CMK (cell line): Measurements from ENCODE around the gene PDE6D.

Experiments used
- DNase-seq: peaks from one replicate; pipeline ENCODE4 v3.0.0-alpha.2; 2010; ENCODE audit warnings: low read depth

PDE6D gene

DNA sequence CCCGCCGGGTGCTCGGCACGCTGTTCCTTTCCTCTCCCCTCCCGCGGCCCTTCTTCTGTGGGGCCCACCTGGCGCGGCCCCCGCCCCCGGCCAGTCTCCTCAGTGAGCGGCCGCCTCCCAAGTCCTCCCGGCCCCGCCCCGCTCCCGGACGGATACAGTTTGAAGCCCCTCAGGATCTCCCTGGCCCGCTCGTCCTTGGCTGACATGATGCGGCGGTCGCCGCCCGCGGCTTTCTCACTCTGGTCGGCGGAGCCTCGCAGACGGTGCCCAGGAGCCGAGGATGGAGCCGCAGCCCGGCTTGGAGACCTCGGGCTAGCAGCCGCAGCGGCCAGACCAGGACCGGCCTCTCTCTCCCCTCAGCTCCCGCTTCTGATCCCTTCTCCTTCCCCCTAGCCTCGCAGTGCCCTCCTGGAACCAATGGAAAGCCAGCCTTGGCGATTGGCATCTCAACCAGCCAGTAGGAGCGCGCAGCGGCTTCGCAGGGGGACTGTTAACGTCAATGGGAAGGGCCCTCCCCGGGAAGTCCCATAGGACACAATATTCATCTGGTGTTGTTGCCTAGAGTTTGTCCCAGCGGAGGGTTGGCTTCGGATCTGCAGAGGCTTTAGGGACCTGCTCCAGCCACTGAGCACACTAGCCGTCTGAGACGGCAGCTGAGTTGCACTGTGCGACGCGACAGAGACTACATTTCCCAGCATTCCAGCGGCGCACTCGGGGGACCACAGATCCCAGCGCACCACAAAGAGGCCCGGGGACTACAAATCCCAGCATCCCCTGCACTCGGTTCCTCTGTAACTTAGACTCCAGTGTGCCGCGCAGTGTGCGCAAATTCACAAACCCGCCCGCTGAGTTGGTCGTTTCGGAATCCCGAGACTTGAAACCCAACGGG, at the start of gene PDE6D:
TSS of gene PDE6D (minus strand) at position 374 of the 889 bp plus-strand sequence. CDS start at position 206, 168 bp downstream.
- peak; percentile 95 for DNase-seq

DNA sequence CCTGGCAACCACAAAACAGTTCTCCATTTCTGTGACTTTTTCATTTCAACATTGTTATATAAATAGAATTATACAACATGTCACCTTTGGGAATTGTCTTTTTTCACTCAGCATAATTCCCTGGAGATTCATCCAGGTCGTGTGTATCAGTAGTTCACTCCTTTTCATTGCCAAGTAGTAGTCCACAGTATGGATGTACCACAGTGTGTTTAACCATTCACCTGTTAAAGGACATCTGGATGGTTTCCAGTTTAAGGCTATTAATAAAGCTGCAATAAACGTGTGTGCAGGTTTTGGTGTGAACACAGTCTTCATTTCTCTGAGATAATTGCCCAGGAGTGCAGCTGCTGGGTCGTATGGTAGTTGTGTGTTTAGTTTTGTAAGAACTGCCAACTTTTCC, 40.8 kb upstream of the PDE6D start:
- DNase-seq = no peak

DNA sequence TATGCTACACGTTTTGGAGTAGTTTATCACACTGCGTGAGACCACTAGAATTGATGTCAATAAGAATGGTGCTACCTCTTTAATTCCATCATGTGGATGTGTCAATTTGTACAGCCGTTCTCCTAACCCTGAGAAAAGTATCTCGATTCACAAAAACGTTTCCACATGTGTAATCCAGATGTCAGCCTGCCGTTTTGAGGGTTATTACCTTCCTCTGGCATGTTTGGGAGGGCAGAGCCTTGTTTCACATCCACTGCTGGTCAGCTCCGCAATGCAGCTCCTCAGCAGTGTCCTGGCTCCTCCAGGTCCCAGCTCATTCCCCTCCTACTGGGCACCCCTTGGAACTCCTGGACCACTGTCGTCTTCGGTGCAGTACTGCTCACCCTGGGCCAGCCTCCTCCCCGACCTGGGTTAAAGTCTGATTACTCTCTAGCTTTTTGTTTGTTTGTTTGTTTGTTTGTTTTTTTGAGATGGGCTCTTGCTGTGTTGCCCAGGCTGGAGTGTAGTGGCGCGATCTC, 39.8 kb upstream of the PDE6D start:
- no peak for DNase-seq

DNA sequence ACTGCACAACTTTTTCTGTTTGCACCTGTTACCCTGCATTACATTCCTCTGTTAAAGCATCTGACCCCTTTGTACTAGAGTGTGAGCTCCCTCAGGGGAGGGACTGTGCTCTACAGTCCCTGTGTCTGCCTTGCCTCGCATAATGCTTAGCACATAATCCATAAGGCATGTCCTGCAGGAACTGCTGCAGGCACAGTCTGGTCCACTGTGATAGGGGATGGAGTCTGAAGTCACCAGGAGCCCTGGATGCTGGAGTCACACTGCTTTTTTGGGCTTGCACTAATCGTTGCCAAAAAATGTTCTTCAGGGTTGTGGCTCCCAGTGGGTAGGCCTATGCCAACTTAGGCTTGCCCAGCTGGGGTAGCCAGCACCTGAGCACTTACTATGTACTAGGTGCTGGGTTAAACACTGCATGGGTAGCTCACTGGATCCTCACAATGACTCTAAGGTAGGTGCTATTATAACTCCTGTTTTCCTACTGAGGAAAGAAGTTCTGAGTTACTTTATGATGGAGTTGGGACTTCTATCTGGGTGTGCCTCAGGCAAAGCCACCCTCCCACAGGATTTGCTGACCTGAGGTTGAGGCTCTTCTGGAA, 38.5 kb upstream of the PDE6D start:
- DNase-seq = no peak

DNA sequence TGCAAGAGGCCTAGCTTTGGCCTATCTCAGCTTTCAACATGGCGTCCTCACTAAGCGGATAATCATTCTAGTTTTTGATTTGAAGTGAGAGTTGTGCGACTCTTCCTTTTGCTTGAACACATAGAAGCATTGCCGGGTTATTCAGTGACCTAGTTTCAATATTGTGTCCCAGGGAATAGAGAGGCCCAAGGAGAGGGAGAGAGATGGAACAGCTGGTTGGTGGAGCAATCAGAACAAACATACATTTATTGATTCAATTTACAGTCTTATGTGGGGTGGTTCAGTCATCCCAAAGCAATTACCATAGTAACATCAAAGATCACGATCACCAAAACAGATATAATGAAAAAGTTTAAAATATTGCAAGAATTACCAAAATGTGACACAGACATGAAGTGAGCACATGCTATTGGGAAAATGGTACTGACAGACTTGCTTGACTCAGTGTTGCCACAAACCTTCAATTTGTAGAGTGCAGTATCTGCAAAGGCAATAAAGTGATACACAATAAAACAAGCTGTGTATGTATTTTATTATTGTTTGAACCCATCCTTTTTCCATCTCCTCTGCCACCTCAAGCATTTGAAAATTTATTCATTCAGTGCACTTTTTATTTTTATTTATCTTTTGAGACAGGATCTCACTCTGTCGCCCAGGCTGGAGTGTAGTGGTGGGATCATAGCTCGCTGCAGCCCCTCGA, 35.4 kb upstream of the PDE6D start:
- DNase-seq = no peak

DNA sequence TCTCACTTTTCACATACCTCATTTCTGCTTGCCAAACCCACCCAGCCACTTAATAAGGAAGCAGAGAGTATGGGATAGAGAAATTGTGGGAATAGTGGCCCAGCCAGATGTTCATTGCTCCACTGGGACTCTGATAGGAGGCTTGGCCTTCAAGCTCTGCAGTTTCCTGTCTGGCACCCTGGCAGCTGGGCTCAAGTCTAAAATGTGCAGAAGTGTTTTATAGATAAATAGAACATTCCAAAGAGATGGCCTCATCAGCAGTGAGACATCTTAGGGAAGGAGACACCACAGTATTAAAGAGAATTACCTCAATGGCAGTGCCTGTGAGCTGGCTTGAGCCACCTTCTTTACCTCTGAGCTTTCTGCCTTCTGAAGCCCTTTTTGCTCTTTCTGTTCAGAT, 29.8 kb upstream of the PDE6D start:
- no peak for DNase-seq

DNA sequence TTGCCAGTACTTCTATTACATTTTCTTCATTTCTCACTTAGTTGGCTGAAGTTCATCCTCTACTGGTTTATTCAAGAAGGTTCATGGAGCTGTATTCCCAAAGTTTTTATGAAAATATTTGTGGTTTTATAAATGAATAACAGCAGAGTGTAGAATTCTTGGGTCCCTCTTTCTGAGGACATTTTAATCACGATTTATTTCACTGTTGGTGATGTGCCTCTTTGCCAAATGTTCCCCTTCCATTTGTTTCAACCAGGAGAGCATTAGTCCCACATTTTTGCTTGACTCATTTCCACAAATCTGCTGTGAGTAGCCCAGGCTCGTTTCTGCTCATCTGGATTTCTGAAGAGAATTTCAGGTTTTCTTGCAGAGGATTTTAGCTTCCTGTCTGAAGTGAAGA, 25.9 kb upstream of the PDE6D start:
- no peak for DNase-seq

DNA sequence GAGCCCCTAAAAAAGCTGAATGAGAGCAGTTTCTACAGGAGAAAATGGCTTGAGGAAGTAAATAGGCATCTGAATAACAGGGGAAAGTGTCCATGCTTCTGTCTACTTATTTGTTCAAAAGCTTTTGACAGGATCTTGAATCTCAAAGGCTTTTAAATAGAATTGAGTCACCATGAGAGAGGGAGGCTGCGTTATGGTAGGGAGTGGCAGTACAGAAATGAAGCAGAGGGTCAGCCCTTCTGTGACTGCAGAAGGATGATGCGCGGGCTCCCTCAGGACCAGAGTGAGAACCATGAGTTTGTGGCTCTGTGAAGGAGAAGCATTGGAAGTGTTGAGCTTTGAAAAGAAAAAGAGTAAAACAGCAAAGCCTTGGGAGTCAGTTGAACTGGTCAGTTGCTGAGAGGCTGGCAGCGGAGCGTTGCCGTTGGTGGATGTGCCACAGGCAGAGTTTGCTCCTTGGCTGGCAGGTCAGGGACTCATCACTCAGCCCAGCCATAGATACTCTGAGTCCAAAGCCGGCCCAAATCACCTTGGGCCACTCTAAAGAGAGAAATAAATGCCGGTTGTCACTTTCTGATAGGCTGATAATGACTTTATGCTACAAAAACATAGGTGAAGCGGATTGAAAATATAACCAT, 22.5 kb upstream of the PDE6D start:
- DNase-seq = no peak

DNA sequence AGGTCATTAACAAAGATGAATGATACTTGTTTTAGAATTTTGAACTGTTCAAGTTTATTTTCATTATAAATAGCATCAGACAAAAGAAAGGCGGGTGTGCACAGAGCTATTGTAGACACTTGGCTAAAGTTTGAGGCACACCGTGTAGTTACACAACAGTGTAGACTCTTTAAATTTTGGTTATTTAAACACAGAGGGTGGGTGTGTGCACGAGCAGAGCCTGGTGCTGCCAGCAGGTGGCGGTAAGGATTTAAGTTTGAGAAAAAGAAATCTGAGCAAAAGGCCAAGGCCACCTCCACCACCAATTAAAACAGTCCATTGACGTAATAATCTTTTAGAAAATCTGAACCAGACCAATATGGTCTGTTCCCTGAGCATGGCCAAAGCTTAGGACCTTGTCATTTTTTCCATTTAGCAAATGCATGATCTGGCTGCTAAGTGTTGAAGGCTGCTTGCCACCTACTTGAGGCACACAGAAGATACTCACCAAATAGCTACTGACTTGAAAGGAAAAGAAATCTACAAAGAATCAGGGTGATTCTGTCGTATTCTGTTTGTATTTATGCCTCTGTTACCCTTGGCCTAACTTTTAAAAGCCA, 19.5 kb upstream of the PDE6D start:
- no peak for DNase-seq

DNA sequence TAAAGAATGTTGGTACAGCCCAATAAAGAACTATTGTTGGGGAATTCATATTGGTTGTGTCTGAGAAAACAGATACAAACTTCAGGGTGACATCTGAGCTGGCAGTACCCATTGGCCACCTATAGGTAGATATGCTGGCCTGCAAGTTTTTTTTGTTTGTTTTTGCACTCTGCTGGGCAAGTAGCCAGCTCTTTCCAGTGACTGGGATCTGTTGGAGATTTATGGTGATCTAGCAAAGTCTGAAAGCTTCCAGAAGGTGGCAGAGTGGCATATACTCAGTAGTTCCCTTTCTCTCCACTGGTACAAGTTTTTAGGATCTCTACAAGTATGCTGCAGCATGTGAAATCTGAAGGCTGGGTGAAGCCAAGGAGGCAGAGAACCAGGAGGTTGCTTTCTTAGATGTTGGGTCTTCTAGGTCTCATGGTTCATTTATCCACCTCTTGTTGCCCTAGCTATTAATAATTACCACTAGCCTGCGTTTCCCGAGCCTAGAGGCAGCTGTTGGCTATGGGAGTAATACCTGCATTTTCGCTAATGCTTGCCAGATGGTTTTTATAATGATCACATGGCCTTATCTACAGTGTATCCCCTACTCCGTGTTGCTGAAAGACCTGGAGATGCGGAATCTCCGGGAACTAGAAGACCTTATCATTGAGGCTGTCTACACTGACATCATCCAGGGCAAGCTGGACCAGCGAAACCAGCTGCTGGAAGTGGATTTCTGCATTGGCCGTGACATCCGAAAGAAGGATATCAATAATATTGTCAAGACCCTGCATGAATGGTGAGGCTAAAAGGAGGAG, 14.6 kb upstream of the PDE6D start:
- DNase-seq = no peak

DNA sequence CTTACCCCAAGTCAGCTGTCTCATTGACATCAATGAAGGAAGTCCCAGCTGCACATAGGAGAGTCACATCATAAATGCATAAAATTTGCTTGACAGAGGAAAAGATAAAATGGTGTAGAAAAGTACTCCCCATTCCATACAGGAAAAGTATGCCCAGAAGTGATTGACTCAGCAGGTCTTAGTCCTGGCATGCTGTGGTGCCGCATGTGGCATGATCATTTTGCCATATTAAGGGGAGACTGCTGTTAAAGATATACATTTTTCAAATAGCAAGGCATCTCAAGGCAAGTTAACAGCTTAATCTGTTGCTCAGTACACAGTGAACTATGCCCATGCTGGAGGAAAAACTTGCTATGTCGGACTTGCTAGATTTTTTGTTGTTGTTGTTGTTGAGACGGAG, 13.3 kb upstream of the PDE6D start:
- DNase-seq = no peak

DNA sequence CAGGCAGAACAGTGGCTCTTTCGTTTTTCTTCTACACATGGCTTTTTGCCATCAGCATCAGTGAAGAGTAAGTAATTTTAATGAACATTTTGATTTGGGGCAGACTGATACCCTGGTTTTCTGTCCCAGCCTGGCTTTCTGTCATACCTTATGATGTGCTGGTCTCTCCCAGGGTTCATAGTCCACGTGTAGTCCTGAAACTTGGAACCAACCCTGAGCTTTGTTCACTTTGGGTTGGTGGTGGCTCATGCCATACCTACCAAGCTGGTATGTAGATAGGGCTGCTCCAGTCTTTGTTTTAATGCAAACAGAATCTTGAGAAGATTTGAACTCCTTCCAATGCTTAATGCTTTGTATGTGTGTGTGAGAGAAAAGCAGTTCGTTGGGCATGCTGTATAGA, 10.0 kb upstream of the PDE6D start:
- no peak for DNase-seq

DNA sequence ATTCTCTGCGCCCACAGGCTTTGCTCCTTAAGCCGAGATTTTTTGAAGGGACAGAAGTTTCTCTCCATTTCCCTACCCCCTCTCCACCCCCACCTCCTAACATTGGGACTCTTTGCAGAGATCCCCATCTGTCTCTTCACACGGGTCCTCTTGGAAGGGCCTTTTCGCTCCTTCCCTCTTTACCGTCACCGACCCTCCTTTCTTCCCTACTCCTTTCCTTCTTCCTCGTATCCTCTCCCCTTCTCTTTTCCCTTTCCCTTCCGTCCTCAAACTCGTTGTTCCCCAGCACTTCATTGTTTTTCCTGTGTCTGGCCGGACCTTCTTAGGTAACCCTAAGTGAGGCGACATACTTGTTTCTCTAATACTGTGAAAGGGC, 5.8 kb upstream of the PDE6D start:
- DNase-seq = no peak

DNA sequence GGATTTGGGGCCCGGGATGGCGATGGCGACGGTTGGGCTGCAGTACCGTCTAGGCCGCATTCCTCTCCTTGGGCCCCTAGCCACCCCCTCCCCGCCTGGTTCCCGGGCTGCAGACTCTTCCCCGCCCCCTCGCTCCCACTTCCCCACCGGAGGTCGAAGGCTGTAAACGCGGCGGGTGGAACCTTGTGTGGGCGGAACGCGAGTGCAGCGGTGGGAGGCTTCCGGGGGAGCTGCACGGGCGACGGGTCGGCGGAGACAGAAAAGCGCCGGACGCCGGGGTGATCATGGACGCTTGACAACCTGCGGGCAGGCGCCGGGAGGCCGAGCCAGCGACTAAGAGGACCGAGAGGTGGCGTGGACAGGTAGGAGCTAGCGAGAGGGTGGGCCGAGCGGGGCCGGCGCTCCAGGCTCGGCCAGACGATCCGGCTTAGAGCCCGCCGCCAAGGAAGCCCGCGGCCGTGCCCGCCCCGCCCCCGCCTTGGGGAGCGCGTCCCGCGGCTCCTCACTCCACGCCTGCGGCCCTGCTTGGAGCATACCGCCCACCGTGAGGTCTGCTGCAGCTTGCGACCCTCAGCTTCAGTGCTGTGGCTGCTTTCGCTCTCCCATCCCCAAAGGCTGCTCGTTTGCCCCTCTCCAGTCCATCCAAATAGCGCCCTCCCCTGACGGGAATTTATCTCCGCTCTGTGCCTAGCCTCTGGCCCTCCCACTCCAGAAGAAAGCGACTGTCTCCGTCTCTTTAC, 5.3 kb upstream of the PDE6D start, which contains the start of gene COPS7B:
TSS of gene COPS7B (plus strand) at position 269 of the 740 bp plus-strand sequence. CDS start 2,126 bp downstream, outside the sequence.
- peak; percentile 76 for DNase-seq

DNA sequence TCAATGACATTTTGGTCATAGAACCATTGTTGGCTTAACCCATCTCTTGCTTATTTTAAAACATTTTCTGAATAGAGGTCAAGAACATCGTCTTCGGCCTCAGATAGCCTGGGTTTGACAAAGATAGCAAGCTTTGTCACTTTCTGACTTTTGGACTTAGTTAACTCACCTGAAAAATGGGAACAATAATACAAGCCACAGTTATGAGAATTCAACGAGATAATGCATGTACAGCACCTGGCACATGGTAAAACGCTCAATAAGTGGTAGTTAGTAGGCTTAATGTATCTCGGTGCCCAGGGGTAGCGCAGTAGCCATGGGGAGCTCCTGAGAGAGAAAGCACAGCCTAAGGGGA, 4.7 kb upstream of the PDE6D start:
- DNase-seq = no peak

DNA sequence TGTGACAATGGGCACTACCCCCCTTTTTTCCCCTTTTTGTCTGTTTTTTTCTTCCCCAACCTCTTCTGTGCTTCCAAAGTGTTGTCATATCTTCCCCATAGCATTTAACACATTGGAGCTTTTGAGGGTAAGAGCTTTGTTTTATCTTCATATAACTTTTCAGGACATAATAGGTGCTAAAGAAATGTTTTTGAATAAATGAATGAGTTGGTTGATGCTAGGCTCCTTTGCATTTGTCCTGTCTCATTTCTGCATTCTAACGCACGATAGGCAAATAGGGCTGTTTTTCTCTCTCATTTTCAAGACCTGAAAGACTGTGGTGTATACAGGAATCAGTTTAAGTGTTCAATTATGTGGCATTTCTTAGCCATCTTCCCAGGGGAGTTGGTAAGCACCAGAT, 4.3 kb upstream of the PDE6D start:
- no peak for DNase-seq

DNA sequence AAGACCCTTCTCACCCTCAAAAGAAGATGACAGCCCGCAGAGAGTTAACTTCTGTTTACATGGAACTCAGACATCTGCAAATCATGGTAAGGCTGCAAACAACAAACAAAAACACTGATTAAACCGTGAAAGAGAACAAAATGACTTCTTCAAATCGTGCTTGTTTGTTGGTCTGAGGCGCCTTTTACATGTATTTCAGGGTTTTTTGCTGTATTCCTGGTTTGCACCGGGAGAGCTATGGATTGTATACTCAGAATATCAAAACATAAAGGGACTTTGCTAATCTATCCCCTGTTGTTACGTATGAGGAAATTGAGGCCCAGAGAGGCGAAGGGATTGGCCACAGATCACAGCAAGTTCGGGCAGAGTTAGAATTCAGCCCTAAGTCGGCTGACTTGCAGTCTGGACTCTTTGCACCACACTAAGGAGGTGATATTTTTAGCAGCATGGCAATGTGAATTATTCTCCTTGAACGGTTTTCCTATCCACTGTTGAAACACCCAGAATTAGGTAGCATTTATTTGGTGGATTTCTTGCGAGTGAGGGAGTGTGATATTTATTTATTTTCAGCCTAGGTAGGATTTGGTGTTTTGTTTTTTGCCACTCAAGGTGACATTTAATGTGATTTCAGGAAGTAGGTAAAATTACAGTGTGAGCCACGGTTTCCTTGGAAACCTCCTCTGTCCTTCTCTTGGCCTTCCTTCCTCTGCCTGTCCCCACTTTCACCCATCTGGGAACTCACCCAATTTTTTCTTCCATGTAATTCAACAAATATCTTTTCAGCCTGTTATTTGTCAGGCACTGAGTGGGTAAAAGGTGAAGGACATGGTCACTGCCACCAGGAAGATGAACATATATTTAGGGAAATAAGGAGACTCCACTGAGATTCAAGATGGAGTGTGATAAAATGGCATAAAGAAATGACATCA, 980 bp upstream of the PDE6D start:
- DNase-seq = no peak

DNA sequence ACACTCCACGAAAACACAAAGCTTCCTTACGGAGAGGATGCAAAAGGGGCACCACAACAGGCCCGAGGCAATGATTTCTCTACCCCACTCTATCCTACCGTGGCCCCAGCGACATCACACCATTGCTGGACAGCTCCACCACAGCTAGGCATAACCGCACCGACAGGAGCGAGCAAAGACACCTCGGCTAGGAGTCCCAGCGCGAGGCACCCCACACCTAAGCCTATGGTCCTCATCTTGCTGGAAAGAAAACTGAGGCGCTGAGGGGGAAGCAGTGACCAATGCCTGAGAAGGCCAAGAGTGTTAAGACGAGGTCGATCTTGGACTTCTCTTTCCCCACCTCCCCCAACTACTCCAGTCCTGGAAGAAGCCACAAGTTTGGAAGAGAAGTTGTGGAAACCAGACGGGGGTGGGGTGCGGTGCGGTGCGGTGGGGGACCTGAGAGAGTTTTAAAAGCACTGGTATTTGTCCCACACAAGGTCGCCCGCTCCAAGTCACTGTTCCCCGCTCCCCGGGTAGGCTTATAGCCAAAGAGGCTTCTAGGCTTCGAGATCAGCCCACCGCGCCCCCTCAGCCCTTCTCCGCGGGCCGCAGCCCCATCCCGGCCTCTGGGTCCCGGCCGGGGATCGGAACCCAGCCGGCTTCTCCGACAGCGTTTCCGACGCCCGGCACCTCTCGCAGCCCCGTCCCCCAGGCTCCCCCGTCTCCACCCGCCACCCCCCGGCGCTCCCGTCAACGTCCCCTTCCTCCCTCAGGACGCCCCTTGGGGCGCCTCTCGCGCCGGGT, 766 bp downstream of the PDE6D start:
- DNase-seq = no peak
